ENCODE results near the gene USP6NL.

DNA sequence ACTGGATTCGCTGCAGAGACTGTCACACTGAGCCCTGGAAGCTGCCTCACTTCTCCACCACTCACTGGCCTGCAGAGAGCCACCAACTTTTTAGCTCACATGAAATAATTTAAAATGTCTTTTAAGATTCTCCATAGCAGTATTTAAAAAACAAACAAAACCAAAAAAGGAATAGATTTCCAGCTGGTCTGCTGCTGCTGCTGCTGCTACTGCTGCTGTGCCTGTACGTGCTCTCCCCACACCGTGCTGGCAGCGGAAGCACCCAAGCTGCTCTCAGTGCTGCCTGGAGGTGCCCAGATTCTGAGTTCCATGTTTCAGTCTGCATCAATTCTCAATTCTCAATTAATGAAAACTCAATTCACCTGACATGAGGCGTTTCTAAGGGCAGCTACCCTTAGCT lies 146.0 kb downstream of the USP6NL start:
- TF ChIP-seq, protein P1, sequence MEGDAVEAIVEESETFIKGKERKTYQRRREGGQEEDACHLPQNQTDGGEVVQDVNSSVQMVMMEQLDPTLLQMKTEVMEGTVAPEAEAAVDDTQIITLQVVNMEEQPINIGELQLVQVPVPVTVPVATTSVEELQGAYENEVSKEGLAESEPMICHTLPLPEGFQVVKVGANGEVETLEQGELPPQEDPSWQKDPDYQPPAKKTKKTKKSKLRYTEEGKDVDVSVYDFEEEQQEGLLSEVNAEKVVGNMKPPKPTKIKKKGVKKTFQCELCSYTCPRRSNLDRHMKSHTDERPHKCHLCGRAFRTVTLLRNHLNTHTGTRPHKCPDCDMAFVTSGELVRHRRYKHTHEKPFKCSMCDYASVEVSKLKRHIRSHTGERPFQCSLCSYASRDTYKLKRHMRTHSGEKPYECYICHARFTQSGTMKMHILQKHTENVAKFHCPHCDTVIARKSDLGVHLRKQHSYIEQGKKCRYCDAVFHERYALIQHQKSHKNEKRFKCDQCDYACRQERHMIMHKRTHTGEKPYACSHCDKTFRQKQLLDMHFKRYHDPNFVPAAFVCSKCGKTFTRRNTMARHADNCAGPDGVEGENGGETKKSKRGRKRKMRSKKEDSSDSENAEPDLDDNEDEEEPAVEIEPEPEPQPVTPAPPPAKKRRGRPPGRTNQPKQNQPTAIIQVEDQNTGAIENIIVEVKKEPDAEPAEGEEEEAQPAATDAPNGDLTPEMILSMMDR (IDR thresholded peaks at IDR 0.05), result no peak
- TF ChIP-seq POLR2AphosphoS5 (IDR thresholded peaks at IDR 0.05), result no peak
